IPS DF 19.7 (cell line): ENCODE data around the gene OR4F6.
"Not testable (repeated sequence)": the region's sequence is repeated elsewhere in the genome, so short reads cannot be mapped to it uniquely, and the experiment has no call there.

Experiments used
- DNase-seq: peaks from one replicate; pipeline ENCODE4 v3.0.0-alpha.2; 2013; ENCODE audit warnings: low read depth, low spot score

OR4F6 gene

GRCh38 chr15:101803209-101803608 is at the start of gene OR4F6:
TSS of gene OR4F6 (plus strand) at chr15:101803509. CDS start at chr15:101805720, 2,211 bp downstream.
- no peak for DNase-seq

- not testable (repeated sequence) for DNase-seq
These were observed 38.5 kb upstream of the OR4F6 start for GRCh38 chr15:101764669-101765339.

- not testable (repeated sequence) for DNase-seq
These were observed 38.0 kb upstream of the OR4F6 start for GRCh38 chr15:101765340-101765671.

- DNase-seq, result no peak
These were observed 37.4 kb upstream of the OR4F6 start for GRCh38 chr15:101765772-101766456.

- DNase-seq, result not testable (repeated sequence)
These were observed 36.1 kb upstream of the OR4F6 start for GRCh38 chr15:101767083-101767640.

- no peak for DNase-seq
These were observed 30.4 kb upstream of the OR4F6 start for GRCh38 chr15:101772921-101773320.

- DNase-seq, result no peak
These were observed 29.7 kb upstream of the OR4F6 start for GRCh38 chr15:101773496-101774100.

GRCh38 chr15:101775136-101775535 is 28.2 kb upstream of the OR4F6 start:
- no peak for DNase-seq

GRCh38 chr15:101778576-101778975 is 24.7 kb upstream of the OR4F6 start:
- DNase-seq, result not testable (repeated sequence)

GRCh38 chr15:101780225-101780624 is 23.1 kb upstream of the OR4F6 start:
- not testable (repeated sequence) for DNase-seq

GRCh38 chr15:101781928-101782327 is 21.4 kb upstream of the OR4F6 start:
- peak; percentile 17 for DNase-seq

- no peak for DNase-seq
These were observed 18.7 kb upstream of the OR4F6 start for GRCh38 chr15:101784644-101785043.

- DNase-seq, result not testable (repeated sequence)
These were observed 16.9 kb upstream of the OR4F6 start for GRCh38 chr15:101786422-101786821.

- DNase-seq, result not testable (repeated sequence)
These were observed 15.3 kb upstream of the OR4F6 start for GRCh38 chr15:101788001-101788400.

- DNase-seq, result not testable (repeated sequence)
These were observed 14.6 kb upstream of the OR4F6 start for GRCh38 chr15:101788503-101789269.

- DNase-seq, result not testable (repeated sequence)
These were observed 12.6 kb upstream of the OR4F6 start for GRCh38 chr15:101790748-101791147.

- not testable (repeated sequence) for DNase-seq
These were observed 9.3 kb upstream of the OR4F6 start for GRCh38 chr15:101793981-101794380.

- no peak for DNase-seq
These were observed 7.9 kb upstream of the OR4F6 start for GRCh38 chr15:101795455-101795854.

GRCh38 chr15:101799665-101800064 is 3.6 kb upstream of the OR4F6 start:
- no peak for DNase-seq

- DNase-seq, result no peak
These were observed 2.3 kb upstream of the OR4F6 start for GRCh38 chr15:101801048-101801447.

GRCh38 chr15:101803676-101804075 is 367 bp downstream of the OR4F6 start:
- no peak for DNase-seq

GRCh38 chr15:101804375-101804774 is 1.1 kb downstream of the OR4F6 start:
- DNase-seq, result no peak
